Central memory CD8-positive, alpha-beta T cell (primary cell): ENCODE data around the gene EIF3B.

Source experiments
- ATAC-seq: fragments of 150-1000 bp; cut with Tn5 transposase; replicated peaks from 2 replicates; pipeline ENCODE4 v1.10.0; 2022; ENCODE audit warnings: mild to moderate bottlenecking, moderate FRiP score, moderate number of reproducible peaks; ENCODE audit not compliant: poor library complexity, severe bottlenecking; ENCODE audit errors: extremely low read depth
- DNase-seq, 2 donors: peaks; one replicate each; pipeline ENCODE4 v3.0.0; 2021; ENCODE audit warnings: low spot score in 2 of 2
- H3K27ac Mint-ChIP-seq: one replicate; pipeline ENCODE4 v1.8.0; 2022; ENCODE audit warnings: low read depth, mild to moderate bottlenecking, moderate library complexity, mixed read lengths
- H3K27me3 Mint-ChIP-seq: one replicate; pipeline ENCODE4 v1.8.0; 2022; ENCODE audit warnings: mixed read lengths
- H3K36me3 Mint-ChIP-seq: one replicate; pipeline ENCODE4 v1.8.0; 2022; ENCODE audit warnings: mild to moderate bottlenecking, moderate library complexity, mixed read lengths; ENCODE audit not compliant: insufficient read depth
- H3K4me1 Mint-ChIP-seq: one replicate; pipeline ENCODE4 v1.8.0; 2022; ENCODE audit warnings: mixed read lengths
- H3K4me3 Mint-ChIP-seq: one replicate; pipeline ENCODE4 v1.8.0; 2022; ENCODE audit warnings: mild to moderate bottlenecking, moderate library complexity, mixed read lengths
- H3K9me3 Mint-ChIP-seq: one replicate; pipeline ENCODE4 v1.8.0; 2022; ENCODE audit warnings: mixed read lengths

The EIF3B gene

DNA sequence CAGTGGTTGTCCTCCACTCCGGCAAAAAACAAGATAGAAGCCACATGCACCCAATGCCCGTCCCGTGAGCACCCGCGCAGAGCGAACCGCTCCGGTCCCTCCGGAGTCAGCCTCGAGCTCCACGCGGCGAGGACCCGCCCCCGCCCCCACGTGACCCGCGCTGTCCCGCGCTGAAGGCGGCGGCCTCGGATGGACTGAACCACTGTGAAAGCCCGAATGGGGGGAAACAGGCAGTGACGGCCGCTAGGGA, 766 bp upstream of the EIF3B start:
- H3K27me3 Mint-ChIP-seq, result no peaks in the 10 kb centered on the region
- no peaks in the 10 kb centered on the region for H3K9me3 Mint-ChIP-seq
- H3K4me3 Mint-ChIP-seq, result peak overlapping the region; percentile 96
- DNase-seq (no peak), ATAC-seq (peak; percentile 70)
- H3K27ac Mint-ChIP-seq, result peak overlapping the region; percentile 100
- H3K36me3 Mint-ChIP-seq, result peaks cover 17% of the 10 kb centered on the region
- peaks cover 26% of the 10 kb centered on the region for H3K4me1 Mint-ChIP-seq

DNA sequence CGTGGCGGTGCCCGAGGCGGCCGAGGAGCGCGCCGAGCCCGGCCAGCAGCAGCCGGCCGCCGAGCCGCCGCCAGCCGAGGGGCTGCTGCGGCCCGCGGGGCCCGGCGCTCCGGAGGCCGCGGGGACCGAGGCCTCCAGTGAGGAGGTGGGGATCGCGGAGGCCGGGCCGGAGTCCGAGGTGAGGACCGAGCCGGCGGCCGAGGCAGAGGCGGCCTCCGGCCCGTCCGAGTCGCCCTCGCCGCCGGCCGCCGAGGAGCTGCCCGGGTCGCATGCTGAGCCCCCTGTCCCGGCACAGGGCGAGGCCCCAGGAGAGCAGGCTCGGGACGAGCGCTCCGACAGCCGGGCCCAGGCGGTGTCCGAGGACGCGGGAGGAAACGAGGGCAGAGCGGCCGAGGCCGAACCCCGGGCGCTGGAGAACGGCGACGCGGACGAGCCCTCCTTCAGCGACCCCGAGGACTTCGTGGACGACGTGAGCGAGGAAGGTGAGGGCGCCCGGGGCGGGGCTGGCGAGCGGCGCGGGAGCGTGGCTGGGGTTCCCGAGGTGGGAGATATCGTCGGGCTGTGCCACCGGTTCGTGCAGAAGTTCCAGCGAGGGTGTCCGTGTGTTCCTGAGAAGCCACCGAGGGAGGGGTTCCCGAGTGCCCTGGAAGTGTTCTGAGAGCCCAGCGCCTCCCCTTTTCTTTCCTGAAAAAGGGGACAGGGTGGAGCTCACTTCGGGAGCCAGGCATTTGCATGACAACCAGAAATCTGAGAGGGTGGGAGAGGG, 495 bp downstream of the EIF3B start:
- DNase-seq, result no peak
- peaks cover 38% of the 10 kb centered on the region for H3K4me1 Mint-ChIP-seq
- no peak for ATAC-seq
- no peaks in the 10 kb centered on the region for H3K27me3 Mint-ChIP-seq
- H3K9me3 Mint-ChIP-seq, result no peaks in the 10 kb centered on the region
- peak overlapping the region; percentile 96 for H3K4me3 Mint-ChIP-seq
- H3K27ac Mint-ChIP-seq, result peak overlapping the region; percentile 100
- peaks cover 22% of the 10 kb centered on the region for H3K36me3 Mint-ChIP-seq

DNA sequence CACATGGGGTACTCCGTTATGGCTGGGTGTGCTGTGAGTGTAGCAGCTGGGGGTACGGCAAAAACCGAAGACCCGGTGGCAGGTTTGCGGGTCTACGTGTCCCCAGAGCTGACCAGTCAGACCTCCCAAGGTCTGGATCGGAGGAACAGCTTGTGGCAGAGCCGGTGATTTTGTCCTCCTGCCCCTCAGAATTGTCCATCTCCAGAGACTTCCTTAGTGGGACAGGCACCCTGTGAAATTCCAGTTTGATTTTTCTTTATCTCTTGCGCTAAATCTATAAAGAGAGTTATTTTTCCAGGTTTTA, 1.0 kb downstream of the EIF3B start:
- peak overlapping the region; percentile 96 for H3K4me3 Mint-ChIP-seq
- H3K9me3 Mint-ChIP-seq, result no peaks in the 10 kb centered on the region
- H3K4me1 Mint-ChIP-seq, result peaks cover 44% of the 10 kb centered on the region
- no peaks in the 10 kb centered on the region for H3K27me3 Mint-ChIP-seq
- no peak for DNase-seq
- H3K36me3 Mint-ChIP-seq, result peaks cover 27% of the 10 kb centered on the region
- no peak for ATAC-seq
- peak overlapping the region; percentile 41 for H3K27ac Mint-ChIP-seq

DNA sequence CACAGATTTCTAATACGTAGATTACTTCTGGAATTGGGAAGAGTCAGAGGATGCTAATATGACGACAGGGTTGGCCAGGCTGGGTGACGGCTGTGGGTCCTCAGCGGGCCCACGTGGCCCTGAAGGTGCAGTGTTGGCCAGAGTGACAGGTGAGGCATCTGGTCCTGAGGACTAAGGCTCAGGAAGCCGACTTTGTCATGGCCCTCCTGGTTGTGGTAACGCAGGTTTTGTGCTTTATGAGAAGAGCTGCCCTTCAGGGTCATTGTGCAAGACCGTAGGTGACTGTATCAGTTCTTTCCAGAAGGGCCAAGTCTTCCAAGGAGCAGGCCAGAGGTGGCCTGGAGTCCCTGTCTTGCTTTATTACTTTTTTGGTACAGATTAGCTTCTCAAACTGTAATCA, 2.5 kb downstream of the EIF3B start:
- Mint-ChIP-seq H3K36me3 (peaks cover 35% of the 10 kb centered on the region), H3K4me3 (peak overlapping the region; percentile 40), H3K4me1 (peaks cover 45% of the 10 kb centered on the region), H3K9me3 (no peaks in the 10 kb centered on the region), H3K27ac (peak overlapping the region; percentile 25), H3K27me3 (no peaks in the 10 kb centered on the region)
- ATAC-seq (no peak), DNase-seq (no peak)

DNA sequence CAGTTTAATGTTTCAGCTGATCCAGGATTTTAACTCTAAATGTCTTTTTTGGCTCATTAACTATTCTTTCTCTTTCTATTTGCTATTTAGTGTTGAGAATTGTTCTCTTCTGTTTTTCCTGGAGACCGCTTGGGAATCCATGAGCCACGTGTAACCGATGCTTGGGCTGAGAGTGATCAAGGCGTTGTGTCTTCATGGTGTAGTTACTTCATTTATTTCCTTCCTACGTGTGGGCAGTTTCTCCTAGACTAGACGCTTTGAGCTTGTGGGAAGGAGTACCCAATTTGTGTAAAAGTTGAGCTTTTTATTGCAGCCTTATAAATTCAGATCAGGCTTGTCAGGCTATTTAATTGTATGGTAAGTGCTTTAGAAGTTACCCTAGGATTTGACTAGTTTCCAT, 2.9 kb downstream of the EIF3B start:
- ATAC-seq (no peak), DNase-seq (no peak)
- no peaks in the 10 kb centered on the region for H3K9me3 Mint-ChIP-seq
- H3K36me3 Mint-ChIP-seq, result peaks cover 39% of the 10 kb centered on the region
- no peaks in the 10 kb centered on the region for H3K27me3 Mint-ChIP-seq
- H3K4me3 Mint-ChIP-seq, result peak overlapping the region; percentile 40
- H3K4me1 Mint-ChIP-seq, result peaks cover 45% of the 10 kb centered on the region
- no peak overlapping the region for H3K27ac Mint-ChIP-seq

DNA sequence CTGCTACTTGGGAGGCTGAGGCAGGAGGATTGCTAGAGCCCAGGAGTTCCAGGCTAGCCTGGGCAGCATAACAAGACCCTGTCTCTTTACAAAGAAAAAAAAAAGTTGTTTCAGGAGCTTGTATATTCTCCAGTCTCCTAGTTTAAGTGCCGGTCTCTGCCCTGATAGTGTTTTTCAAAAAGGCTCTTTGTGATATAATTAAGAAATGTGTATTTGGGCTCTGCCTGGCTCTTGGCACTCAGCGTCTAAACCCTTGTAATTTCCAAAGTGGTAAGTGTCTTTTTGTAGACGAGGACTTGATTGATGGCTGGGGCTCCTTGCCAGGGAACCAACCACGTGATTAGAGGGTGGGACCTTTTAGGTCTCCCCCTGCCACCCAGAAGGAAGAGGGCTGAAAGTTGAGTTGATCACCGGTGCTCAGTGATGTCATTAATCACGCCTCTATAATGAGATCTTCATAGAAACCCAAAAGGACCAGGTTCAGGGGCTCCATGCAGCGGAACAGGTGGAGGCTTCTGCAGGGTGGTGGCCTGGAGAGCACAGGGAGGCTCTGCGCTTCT, 4.4 kb downstream of the EIF3B start:
- Mint-ChIP-seq H3K4me1 (peaks cover 40% of the 10 kb centered on the region), H3K27me3 (no peaks in the 10 kb centered on the region), H3K27ac (no peak overlapping the region), H3K9me3 (no peaks in the 10 kb centered on the region), H3K36me3 (peaks cover 51% of the 10 kb centered on the region), H3K4me3 (no peak overlapping the region)
- ATAC-seq, result no peak
- DNase-seq, result no peak

DNA sequence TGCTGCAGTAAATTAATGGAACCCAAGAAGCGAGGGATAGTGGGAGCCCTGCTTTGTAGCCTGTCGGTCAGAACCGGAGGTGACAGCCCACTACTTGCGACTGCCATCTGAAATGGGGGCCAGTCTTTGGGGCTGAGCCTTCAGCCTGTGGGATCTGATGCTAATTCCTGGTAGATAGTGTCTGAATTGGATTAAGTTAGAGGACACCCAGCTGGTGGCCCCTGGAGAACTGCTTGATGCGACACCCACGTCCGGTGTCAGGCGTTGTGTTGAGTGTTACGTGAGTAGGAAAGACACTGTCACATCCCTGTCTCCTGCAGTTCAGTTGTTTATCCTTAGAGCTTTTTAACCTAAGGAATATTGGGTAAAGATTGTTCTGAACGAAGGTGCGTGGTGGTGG, 5.0 kb downstream of the EIF3B start:
- no peak for DNase-seq
- H3K4me3 Mint-ChIP-seq, result no peak overlapping the region

DNA sequence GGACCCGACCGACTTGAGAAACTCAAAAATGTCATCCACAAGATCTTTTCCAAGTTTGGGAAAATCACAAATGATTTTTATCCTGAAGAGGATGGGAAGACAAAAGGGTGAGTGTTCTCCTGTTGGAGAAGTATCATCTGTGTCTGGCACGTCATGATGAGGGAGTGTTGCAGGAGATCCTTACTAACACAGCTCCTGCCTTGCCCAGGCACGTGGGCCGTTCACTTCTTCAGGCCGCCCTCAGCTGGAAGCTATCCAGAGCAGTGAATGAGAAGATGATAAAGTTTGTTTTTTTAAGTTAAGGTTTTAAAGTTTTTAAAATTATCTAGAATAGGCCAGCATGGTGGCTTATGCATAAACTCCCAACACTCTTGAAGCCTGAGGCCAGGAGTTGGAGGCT, 6.2 kb downstream of the EIF3B start:
- Mint-ChIP-seq H3K36me3 (peaks cover 62% of the 10 kb centered on the region), H3K27ac (no peak overlapping the region), H3K27me3 (no peaks in the 10 kb centered on the region), H3K4me1 (peaks cover 34% of the 10 kb centered on the region), H3K9me3 (no peaks in the 10 kb centered on the region), H3K4me3 (no peak overlapping the region)
- ATAC-seq, result no peak
- DNase-seq, result no peak

More for the DNA sequence above, 5.0 kb downstream of the EIF3B start:
- no peaks in the 10 kb centered on the region for H3K27me3 Mint-ChIP-seq
- peaks cover 51% of the 10 kb centered on the region for H3K36me3 Mint-ChIP-seq
- peaks cover 34% of the 10 kb centered on the region for H3K4me1 Mint-ChIP-seq
- no peaks in the 10 kb centered on the region for H3K9me3 Mint-ChIP-seq
- H3K27ac Mint-ChIP-seq, result no peak overlapping the region
- ATAC-seq, result no peak

DNA sequence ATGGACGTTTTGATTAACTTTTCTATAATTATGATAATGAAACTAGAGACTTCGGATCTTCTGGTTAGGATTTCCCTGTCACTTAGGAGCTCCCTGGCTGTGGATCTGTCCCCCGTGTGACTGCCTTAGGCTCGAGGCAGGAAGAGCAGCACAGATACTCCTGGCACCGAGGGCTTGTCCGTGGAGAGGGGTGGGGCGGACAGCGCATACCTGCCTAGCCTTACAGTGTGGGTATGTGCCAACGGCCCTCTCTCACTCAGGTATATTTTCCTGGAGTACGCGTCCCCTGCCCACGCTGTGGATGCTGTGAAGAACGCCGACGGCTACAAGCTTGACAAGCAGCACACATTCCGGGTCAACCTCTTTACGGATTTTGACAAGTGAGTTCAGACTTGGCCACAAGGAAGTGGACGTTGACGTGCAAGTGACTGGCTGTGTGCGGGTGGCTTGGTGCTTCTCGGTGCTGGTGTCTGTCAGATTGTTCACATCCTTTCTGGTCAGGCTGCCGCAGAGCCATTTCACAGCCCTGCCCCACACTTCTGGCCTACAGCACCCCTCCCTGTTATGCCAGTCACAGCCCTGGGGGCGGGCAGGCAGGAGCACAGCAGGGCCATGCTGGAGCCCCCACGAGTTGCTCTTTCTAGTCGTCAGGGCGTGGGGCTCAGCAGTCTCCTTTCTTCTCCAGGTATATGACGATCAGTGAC, 7.9 kb downstream of the EIF3B start:
- Mint-ChIP-seq H3K9me3 (no peaks in the 10 kb centered on the region), H3K27ac (no peak overlapping the region), H3K27me3 (no peaks in the 10 kb centered on the region), H3K36me3 (peaks cover 70% of the 10 kb centered on the region), H3K4me3 (no peak overlapping the region), H3K4me1 (peaks cover 30% of the 10 kb centered on the region)
- DNase-seq (no peak), ATAC-seq (no peak)

DNA sequence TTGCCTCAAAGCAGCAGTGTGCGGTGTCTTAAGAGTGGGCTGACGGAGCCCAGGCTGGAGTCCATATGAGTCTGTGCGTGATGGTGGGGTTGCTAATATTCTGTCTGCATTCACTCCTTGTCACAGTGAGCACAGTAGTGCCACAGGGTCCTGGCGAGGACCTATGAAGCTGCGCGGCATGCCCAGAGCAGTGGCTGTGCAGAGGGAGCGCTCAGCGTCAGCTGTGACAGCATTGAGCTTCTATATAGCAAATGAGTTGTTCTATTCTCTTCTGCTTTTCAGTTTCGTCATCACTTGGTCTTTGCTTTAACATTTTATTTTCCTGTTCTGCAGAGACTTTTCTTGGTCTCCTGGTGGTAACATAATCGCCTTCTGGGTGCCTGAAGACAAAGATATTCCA, 14.5 kb downstream of the EIF3B start:
- Mint-ChIP-seq H3K4me1 (no peaks in the 10 kb centered on the region), H3K27ac (no peak overlapping the region), H3K4me3 (no peak overlapping the region), H3K9me3 (no peaks in the 10 kb centered on the region), H3K36me3 (peaks cover 79% of the 10 kb centered on the region), H3K27me3 (no peaks in the 10 kb centered on the region)
- no peak for DNase-seq
- ATAC-seq, result no peak

DNA sequence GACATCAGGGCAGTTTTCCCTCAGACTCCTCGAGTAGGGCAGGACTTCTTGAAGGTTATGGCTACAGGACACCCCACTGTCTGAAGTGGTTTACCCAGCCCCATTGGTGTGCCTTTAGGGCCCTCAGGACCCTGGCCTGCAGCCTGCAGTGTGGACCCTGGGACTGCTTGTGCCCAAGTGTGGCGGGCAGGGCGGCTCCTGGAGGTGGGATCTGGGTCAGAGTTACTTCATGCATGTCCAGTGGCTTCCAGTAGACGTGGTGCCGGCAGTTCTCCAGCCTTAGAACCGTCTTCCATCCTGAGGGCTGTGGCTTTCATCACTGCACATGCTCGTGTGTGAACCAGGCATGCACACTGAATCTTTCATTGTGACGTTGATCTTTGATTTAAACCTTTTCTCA, 16.7 kb downstream of the EIF3B start:
- peaks cover 79% of the 10 kb centered on the region for H3K36me3 Mint-ChIP-seq
- H3K4me1 Mint-ChIP-seq, result no peaks in the 10 kb centered on the region
- no peaks in the 10 kb centered on the region for H3K9me3 Mint-ChIP-seq
- H3K27me3 Mint-ChIP-seq, result no peaks in the 10 kb centered on the region
- H3K4me3 Mint-ChIP-seq, result no peak overlapping the region
- DNase-seq (no peak), ATAC-seq (no peak)
- H3K27ac Mint-ChIP-seq, result no peak overlapping the region

DNA sequence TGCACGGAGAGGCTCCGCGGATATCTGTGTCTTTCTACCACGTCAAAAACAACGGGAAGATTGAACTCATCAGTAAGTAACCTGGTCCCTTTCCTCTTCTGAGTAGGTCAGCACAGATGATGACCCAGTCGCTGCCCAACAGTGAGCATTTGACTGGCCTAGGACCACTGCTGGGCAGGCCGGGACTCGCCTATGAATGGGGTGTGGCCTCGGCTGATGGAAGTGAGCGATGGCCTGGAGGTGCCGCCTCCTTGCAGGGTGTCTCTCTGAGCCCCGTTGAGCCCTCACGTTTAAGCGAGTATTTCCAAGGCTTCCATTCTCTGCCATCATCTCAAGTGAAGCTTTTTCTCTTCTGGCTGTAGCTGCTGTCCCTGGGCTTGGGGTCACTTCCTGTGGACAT, 18.1 kb downstream of the EIF3B start:
- ATAC-seq, result no peak
- H3K27me3 Mint-ChIP-seq, result no peaks in the 10 kb centered on the region
- no peak overlapping the region for H3K4me3 Mint-ChIP-seq
- peaks cover 9% of the 10 kb centered on the region for H3K4me1 Mint-ChIP-seq
- H3K27ac Mint-ChIP-seq, result no peak overlapping the region
- peaks cover 73% of the 10 kb centered on the region for H3K36me3 Mint-ChIP-seq
- H3K9me3 Mint-ChIP-seq, result no peaks in the 10 kb centered on the region
- DNase-seq, result no peak

DNA sequence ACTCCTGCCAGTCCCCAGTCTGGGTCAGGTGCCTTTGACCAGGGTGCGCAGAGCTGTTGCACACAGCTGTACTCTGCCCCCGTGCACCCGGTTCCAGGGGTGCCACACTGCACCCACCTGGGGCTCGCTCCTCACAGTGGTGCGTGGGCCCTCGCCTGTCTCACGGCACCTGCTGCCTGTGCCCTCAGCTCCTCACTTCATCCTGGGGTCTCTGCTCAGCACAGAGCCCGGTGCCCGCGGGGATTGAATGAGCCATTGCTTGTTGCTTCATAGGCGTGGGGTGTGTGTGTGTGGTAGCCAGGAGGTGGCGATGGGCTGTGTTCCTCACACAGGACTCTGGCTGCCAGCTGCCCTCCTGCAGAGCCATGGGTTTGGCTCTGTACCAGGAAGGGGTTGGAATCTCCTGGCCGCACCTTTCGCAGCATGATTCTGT, 18.5 kb downstream of the EIF3B start:
- no peaks in the 10 kb centered on the region for H3K27me3 Mint-ChIP-seq
- H3K36me3 Mint-ChIP-seq, result peaks cover 73% of the 10 kb centered on the region
- no peak for ATAC-seq
- H3K9me3 Mint-ChIP-seq, result no peaks in the 10 kb centered on the region
- no peak overlapping the region for H3K4me3 Mint-ChIP-seq
- H3K27ac Mint-ChIP-seq, result no peak overlapping the region
- peaks cover 9% of the 10 kb centered on the region for H3K4me1 Mint-ChIP-seq
- no peak for DNase-seq
